Fibroblast of lung (primary cell): ENCODE data around the gene C1QTNF5.

ENCODE experiments used
- EZH2 ChIP-seq: IDR thresholded peaks from 2 replicates; pipeline ENCODE4 v1.5.1; 2012; ENCODE audit warnings: low read length, control low read depth, mild to moderate bottlenecking; ENCODE audit errors: missing control alignments
- TF ChIP-seq, protein P1 (sequence below), 2 donors: IDR thresholded peaks in 1 of 2; conservative IDR thresholded peaks in 1 of 2; 1 replicate in 1 of 2; 2 replicates in 1 of 2; pipeline ENCODE4 v1.5.1; 2011 to 2012; ENCODE audit warnings: low read length in 2 of 2, control low read depth in 1 of 2, inconsistent platforms in 1 of 2, low read depth in 1 of 2, mild to moderate bottlenecking in 1 of 2

DNA sequence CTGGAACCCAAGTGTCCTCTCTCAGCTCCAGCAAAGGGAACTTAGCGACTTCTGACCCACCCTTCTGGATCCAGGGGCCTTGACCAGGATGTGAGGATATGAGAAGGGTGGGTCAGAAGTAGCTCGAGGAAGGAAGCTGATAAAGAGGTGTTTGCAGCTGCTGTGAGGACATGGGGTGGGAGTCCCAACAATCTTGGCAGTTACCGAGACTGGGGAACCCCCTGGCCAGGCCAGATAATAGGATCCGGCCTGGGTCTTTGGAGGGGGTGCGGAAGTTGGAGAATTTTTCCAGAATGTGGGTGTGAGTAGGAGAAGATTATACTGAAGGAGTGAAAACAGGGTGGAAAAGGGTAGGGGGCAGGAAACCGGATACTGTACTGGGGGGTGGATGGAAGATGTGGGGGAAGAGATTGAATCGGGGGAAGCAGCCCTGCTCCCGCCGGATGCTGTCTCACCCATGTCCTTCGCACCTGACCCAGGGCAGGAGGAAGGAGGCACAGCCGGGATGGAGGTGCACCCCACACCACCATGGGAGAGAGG is 20.9 kb downstream of the C1QTNF5 start:
- TF ChIP-seq EZH2 = no peak
- TF ChIP-seq, protein P1, sequence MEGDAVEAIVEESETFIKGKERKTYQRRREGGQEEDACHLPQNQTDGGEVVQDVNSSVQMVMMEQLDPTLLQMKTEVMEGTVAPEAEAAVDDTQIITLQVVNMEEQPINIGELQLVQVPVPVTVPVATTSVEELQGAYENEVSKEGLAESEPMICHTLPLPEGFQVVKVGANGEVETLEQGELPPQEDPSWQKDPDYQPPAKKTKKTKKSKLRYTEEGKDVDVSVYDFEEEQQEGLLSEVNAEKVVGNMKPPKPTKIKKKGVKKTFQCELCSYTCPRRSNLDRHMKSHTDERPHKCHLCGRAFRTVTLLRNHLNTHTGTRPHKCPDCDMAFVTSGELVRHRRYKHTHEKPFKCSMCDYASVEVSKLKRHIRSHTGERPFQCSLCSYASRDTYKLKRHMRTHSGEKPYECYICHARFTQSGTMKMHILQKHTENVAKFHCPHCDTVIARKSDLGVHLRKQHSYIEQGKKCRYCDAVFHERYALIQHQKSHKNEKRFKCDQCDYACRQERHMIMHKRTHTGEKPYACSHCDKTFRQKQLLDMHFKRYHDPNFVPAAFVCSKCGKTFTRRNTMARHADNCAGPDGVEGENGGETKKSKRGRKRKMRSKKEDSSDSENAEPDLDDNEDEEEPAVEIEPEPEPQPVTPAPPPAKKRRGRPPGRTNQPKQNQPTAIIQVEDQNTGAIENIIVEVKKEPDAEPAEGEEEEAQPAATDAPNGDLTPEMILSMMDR (conservative IDR thresholded peaks at IDR 0.05 in 1 of 2, IDR thresholded peaks at IDR 0.05 in 1 of 2; ENCODE audit: low read depth in 1 of 2, low read length in 2 of 2) = no peak
